Colon (tissue), 2 donors: ENCODE results near the gene PCYOX1L.

Source experiments
- FAIRE-seq: peaks from 2 replicates; lab custom pipeline; 2012; peaks lifted over from hg19 to GRCh38; lab: Jason Lieb, UNC
- donor health status: control.
- donor health status: control.

The PCYOX1L gene

GRCh38 chr5:149408252-149409099 lies 50.6 kb downstream of the PCYOX1L start:
- FAIRE-seq, result no peak

- FAIRE-seq, result no peak
Observed at GRCh38 chr5:149409268-149409948, 51.6 kb downstream of the PCYOX1L start.

GRCh38 chr5:149410071-149410470 lies 52.2 kb downstream of the PCYOX1L start:
- FAIRE-seq, result no peak

DNA sequence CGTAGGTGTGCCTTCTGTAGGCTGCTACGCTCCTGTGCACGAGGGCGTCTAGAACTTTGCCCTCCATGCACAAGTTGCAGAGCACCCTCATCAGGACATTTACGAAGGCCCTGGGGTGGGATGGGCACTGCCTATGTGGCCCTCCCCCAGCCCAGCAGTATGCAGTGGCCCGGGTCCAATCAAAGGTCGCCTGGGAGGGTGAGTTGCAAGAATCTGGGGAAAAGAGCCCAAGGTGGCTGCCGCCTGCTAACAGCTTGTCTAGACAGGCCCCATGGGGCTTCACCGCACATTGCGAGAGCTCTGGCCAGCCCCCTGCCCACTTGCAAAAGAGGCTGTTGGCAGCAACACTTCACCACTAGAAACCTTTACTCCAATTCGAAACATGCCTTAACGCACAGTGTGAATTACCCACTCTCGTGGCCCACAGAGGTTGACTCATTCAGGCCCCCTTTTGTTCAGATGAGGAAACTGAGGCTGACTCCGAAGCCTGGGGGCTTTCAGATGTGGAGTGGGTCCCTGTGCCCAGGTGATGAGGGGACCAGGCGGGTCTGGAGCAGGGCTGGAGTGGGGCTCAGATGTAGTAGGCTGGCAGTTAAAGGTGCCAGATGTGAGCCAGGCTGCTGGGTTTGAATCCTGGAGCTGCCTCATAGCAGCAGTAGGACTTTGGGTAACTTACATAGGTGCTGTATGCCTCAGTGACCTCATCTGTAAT lies 53.0 kb downstream of the PCYOX1L start:
- no peak for FAIRE-seq

DNA sequence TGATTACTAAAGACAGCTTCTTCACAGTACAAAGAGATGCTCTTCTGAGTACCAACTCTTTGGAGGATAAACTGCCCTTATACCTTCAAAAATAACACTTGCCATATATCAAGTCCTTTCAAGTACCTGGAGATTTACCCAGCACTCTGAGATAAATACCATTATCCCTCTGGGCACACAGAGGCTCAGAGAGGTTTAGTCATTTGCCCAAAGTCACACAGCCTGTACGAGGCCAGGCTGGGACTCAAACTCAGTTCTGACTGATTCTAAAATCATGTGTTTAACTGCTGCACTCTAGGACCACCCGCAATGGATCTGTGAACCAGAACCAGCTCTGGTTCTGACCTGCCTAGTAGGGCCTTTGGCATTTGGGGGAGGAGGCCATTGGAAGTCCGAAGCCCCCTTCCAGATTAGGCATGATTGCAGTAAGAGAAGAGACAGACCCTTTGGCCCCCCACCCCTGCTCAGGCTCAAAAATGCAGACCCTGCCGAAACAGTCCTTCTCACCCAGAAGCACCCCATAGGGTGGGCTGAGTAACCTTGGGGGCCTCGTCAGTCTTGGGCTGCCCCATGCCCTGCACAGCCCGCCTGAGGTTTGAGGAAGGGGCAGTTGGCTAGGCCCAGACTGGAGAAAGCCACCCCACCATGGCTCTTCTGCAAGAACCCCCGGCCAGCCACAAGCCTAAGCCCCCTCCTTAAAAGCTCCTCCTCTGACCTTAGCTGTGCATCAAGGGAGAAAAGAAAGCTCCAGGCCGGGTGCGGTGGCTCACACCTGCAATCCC lies 54.1 kb downstream of the PCYOX1L start:
- FAIRE-seq, result no peak

- no peak for FAIRE-seq
Observed at GRCh38 chr5:149412783-149413476, 55.1 kb downstream of the PCYOX1L start.

- no peak for FAIRE-seq
Observed at GRCh38 chr5:149413477-149414210, 55.8 kb downstream of the PCYOX1L start.

GRCh38 chr5:149414405-149415065 lies 56.7 kb downstream of the PCYOX1L start:
- FAIRE-seq, result no peak

DNA sequence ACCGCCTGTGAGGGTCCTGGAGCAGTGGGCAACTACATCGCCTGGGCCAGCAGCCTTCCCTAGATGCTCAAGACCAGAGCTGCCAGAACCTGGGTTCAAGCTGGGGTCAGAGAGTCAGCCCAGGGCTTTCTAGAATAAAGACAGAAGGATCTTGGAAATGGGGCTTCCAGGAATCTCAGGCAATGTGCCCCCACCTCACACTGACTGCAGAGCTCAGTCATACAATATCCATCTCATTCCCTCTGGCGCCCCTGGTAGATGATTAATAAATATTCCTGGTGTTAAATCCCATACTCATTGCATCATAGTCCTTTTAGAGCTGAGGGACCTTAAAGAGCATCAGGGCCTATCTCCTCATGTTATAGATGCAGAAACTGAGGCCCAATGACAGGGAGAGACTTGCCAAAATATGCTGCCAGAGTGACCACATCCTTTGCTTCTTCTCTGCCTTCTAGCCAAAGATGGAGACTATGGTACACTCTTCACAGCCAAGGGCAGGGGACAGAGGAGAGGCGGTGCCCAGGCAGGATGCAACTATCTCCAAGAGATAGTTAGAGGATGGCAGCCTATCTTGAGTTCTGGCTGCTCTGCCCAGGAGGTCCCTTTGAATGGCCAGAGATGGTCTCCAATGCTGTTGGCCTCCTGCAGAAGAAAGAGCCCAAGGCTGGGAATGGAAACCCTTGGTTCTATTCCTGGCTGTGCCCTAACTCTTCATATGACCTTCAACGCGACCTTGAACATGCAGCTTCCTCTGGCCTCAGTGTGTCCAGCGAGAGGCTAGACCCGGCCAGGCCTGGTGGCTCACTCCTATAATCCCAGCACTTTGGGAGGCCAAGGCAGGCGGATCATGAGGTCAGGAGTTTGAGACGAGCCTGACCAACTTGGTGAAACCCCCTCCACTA lies 57.5 kb downstream of the PCYOX1L start:
- FAIRE-seq, result no peak

DNA sequence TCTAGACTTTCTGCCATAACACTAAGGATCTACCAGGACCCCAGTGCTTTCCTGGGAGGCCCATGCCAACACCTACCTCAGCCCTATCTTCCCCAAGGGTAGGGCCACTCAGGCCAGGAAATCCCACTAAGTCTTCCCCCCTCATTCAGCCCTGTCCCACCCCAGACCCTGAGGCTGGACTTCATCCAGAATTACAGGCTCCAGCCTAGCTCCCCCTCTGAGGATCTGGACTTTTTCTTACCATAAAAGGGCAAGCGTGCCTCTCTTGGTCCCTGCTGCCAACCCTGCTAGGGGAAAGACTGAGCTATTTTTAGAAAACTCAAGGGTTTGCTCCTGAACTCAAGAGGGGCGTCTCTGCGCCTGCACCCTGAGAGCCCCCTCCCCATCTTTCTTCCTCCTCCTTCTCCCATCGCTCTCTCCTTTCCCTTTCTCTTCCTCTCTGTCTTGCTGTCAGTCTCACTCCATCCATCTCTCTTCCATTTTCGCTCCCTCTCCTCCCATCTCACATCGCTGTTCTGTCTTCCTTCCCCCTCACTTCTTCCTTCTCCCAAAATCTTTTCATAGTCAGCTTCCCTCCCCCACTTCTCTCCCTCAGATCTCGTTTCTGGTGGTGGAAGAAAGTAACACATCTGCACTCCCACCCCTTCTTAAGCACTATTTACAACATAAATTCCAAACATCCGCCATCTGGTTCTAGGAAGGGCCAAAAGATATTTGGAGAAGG lies 59.3 kb downstream of the PCYOX1L start:
- FAIRE-seq, result no peak

DNA sequence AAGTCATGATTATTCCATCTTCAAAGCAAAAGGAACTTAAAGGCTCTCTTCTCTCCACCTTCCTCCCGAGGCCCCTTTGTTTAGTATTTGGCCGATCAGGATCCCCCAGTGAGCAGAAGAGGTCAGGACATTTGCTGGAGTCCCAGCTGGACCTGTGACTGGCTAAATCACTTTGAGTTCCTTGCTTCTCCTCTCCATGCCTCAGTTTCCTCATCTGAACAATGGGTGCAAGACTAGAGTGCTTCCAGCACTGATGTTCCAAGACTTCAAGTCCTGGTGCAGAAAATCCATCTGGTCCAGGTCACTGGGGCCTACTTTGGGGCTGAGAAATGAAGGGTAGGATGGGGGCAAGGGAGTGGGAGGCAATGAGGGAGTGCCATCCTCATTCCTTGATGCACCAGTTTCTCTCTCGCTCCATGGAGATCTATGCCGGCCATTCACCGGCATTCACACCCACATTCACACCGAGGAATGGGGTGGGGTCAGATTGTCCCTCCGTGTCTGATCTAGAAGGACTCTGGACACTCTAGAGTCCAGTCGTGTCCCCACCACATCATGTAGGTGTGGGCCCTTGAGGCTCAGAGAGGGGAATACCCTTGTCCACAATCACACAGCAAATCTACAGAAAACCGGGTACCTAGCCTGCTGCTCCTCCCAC lies 60.0 kb downstream of the PCYOX1L start:
- FAIRE-seq, result no peak

GRCh38 chr5:149418910-149419531 lies 61.2 kb downstream of the PCYOX1L start:
- no peak for FAIRE-seq
